ENCODE data around the gene NRTN. TPM values are rescaled to one million over a fixed set of nuclear protein-coding genes. Genes with fewer than 3 reads are reported as not detected.

The NRTN gene
- 0.62 TPM in 1 of 2 replicates, not detected in the other for polyA plus RNA-seq
- polyA minus RNA-seq: not detected in 2 replicates

GRCh38 chr19:5804516-5805461 lies at the start of gene NRTN:
NRTN (plus strand) TSS chr19:5805067; CDS start chr19:5824166, 19,099 bp downstream.
- no peaks in the 10 kb centered on the region for H4K20me1 ChIP-seq (ENCODE audit: insufficient read depth)
- H3K4me3 ChIP-seq (ENCODE audit: low read length): no peak within 1 kb of the TSS
- TF ChIP-seq TAF1 (IDR thresholded peaks at IDR 0.05; ENCODE audit: low read depth): no peak
- peak; percentile 15 for TF ChIP-seq EZH2 (IDR thresholded peaks at IDR 0.05; ENCODE audit: borderline replicate concordance, insufficient read depth, low read length, poor library complexity, severe bottlenecking)
- no peak for TF ChIP-seq POLR2AphosphoS5 (IDR thresholded peaks at IDR 0.05)
- no peak for TF ChIP-seq EP300 (conservative IDR thresholded peaks at IDR 0.05; ENCODE audit: poor library complexity, severe bottlenecking)
- H3F3A ChIP-seq (ENCODE audit: insufficient read depth, low read length, poor library complexity, severe bottlenecking): no peaks in the 10 kb centered on the region
- H3K27ac ChIP-seq (ENCODE audit: low read length): no peak within 1 kb of the TSS
- no peak within 1 kb of the TSS for H2AFZ ChIP-seq (ENCODE audit: low read depth, low read length)
- no peaks in the 10 kb centered on the region for H3K9me2 ChIP-seq (ENCODE audit: insufficient read depth, low read length)
- H3K9me3 ChIP-seq (ENCODE audit: low read length): no peaks in the 10 kb centered on the region
- no peak within 1 kb of the TSS for H3K4me2 ChIP-seq (ENCODE audit: low read length)
- no peak within 1 kb of the TSS for H3K9ac ChIP-seq (ENCODE audit: low read length)
- peaks cover 32% of the 10 kb centered on the region for H3K27me3 ChIP-seq (ENCODE audit: insufficient read depth, low read depth, low read length)
- H3K79me2 ChIP-seq (replicated peaks; ENCODE audit: insufficient read depth, low read length): no peaks in the 10 kb centered on the region
- H3K36me3 ChIP-seq (ENCODE audit: insufficient read depth, low read length): no peaks in the 10 kb centered on the region

GRCh38 chr19:5762608-5763217 lies 42.2 kb upstream of the NRTN start:
- Histone ChIP-seq H3K4me2 (ENCODE audit: low read length) (no peak overlapping the region), H3K27me3 (ENCODE audit: insufficient read depth, low read depth, low read length) (no peaks in the 10 kb centered on the region), H2AFZ (ENCODE audit: low read depth, low read length) (no peak overlapping the region), H3F3A (ENCODE audit: insufficient read depth, low read length, poor library complexity, severe bottlenecking) (no peaks in the 10 kb centered on the region), H3K9ac (ENCODE audit: low read length) (no peak overlapping the region), H3K27ac (ENCODE audit: low read length) (no peak overlapping the region), H4K20me1 (ENCODE audit: insufficient read depth) (no peaks in the 10 kb centered on the region), H3K4me3 (ENCODE audit: low read length) (no peak overlapping the region), H3K36me3 (ENCODE audit: insufficient read depth, low read length) (no peaks in the 10 kb centered on the region), H3K79me2 (replicated peaks; ENCODE audit: insufficient read depth, low read length) (no peaks in the 10 kb centered on the region), H3K9me2 (ENCODE audit: insufficient read depth, low read length) (no peaks in the 10 kb centered on the region), H3K9me3 (ENCODE audit: low read length) (no peaks in the 10 kb centered on the region)
- TF ChIP-seq MXI1 (conservative IDR thresholded peaks at IDR 0.05; ENCODE audit: poor library complexity, severe bottlenecking) (no peak), CTCF (IDR thresholded peaks at IDR 0.05; ENCODE audit: poor library complexity, severe bottlenecking) (no peak), EZH2 (IDR thresholded peaks at IDR 0.05; ENCODE audit: borderline replicate concordance, insufficient read depth, low read length, poor library complexity, severe bottlenecking) (no peak), RAD21 (conservative IDR thresholded peaks at IDR 0.05) (no peak), REST (IDR thresholded peaks at IDR 0.05; ENCODE audit: borderline replicate concordance) (no peak), SMC3 (conservative IDR thresholded peaks at IDR 0.05; ENCODE audit: poor library complexity) (no peak)
